HepG2 (cell line): ENCODE measurements around the gene ELAVL3. TPM values are rescaled to one million over a fixed set of nuclear protein-coding genes. Genes with fewer than 3 reads are reported as not detected.

Experiments used
- NFIC ChIP-seq: IDR thresholded peaks from 2 replicates; pipeline ENCODE4 v1.6.1; 2012; ENCODE audit warnings: mild to moderate bottlenecking, low read length, inconsistent platforms
- SP2 ChIP-seq: sonication (generic); formaldehyde crosslinking; IDR thresholded peaks from 2 replicates; pipeline ENCODE4 v1.5.1; 2020; ENCODE audit warnings: mild to moderate bottlenecking, missing genetic modification reagents
- ZFX ChIP-seq: sonication (generic); formaldehyde crosslinking; IDR thresholded peaks from 2 replicates; pipeline ENCODE4 v1.4.0; 2020; ENCODE audit warnings: mild to moderate bottlenecking, low read depth, missing genetic modification reagents, moderate library complexity
- ZNF225 ChIP-seq: sonication (generic); formaldehyde crosslinking; IDR thresholded peaks from 2 replicates; pipeline ENCODE4 v1.4.0; 2020; ENCODE audit warnings: mild to moderate bottlenecking, missing genetic modification reagents
- ZNF263 ChIP-seq: sonication (generic); formaldehyde crosslinking; IDR thresholded peaks from 2 replicates; pipeline ENCODE4 v1.4.0; 2020; ENCODE audit warnings: missing genetic modification reagents
- ZNF335 ChIP-seq: sonication (generic); formaldehyde crosslinking; IDR thresholded peaks from 2 replicates; pipeline ENCODE4 v1.4.0; 2020; ENCODE audit warnings: missing genetic modification reagents
- ZNF44 ChIP-seq: sonication (generic); formaldehyde crosslinking; IDR thresholded peaks from 2 replicates; pipeline ENCODE4 v1.5.1; 2020; ENCODE audit warnings: mild to moderate bottlenecking, missing genetic modification reagents
- ZNF598 ChIP-seq: sonication (generic); formaldehyde crosslinking; IDR thresholded peaks from 2 replicates; pipeline ENCODE4 v1.5.1; 2020; ENCODE audit warnings: mild to moderate bottlenecking, missing genetic modification reagents, borderline replicate concordance
- ZNF772 ChIP-seq: sonication (generic); formaldehyde crosslinking; IDR thresholded peaks from 2 replicates; pipeline ENCODE4 v1.5.0; 2020; ENCODE audit warnings: mild to moderate bottlenecking, missing genetic modification reagents
- ZSCAN31 ChIP-seq: sonication (generic); formaldehyde crosslinking; IDR thresholded peaks from 2 replicates; pipeline ENCODE4 v1.5.0; 2020; ENCODE audit warnings: low read depth, mild to moderate bottlenecking, missing genetic modification reagents
- polyA plus RNA-seq, 8 experiments: library from polyadenylated mRNA; depleted of rRNA in 3 of 8; stranded (reverse) in 7 of 8; unstranded in 1 of 8; fragments of >200 nt; fragmentation: Illumina TruSeq in 4 of 8; extraction: Trizol in 4 of 8; gene quantifications; 2 replicates each; pipeline versions ENCODE4 v1.2.1 to v1.2.3, GENCODE V29; 2011 to 2016; ENCODE audit warnings: low read depth in 4 of 8, missing spikeins in 1 of 8, mixed read lengths in 1 of 8; ENCODE audit not compliant: insufficient read depth in 1 of 8
- total RNA-seq, 5 experiments: library from RNA; depleted of rRNA; stranded (reverse); fragments of >200 nt; fragmentation: Illumina TruSeq; extraction: Trizol; gene quantifications; 2 replicates each; pipeline ENCODE4 v1.2.3, GENCODE V29; 2016; ENCODE audit warnings: low read depth in 1 of 5
- TF ChIP-seq, protein P1 (sequence below): sonication (generic); formaldehyde crosslinking; conservative IDR thresholded peaks from 2 replicates; pipeline ENCODE4 v1.8.0; 2022; ENCODE audit warnings: mild to moderate bottlenecking, moderate library complexity, missing genetic modification reagents
- TF ChIP-seq, protein P2 (sequence below): sonication (generic); formaldehyde crosslinking; IDR thresholded peaks from 2 replicates; pipeline ENCODE4 v1.4.0; 2020; ENCODE audit warnings: missing genetic modification reagents
- TF ChIP-seq, protein P3 (sequence below): sonication (generic); formaldehyde crosslinking; IDR thresholded peaks from 2 replicates; pipeline ENCODE4 v1.5.0; 2020; ENCODE audit warnings: mild to moderate bottlenecking, missing genetic modification reagents, moderate library complexity
- TF ChIP-seq, protein P4 (sequence below): IDR thresholded peaks from 2 replicates; pipeline ENCODE4 v1.6.1; 2016; ENCODE audit warnings: missing compliant biosample characterization, missing genetic modification reagents, borderline replicate concordance
- TF ChIP-seq, protein P5 (sequence below): sonication (generic); formaldehyde crosslinking; IDR thresholded peaks from 2 replicates; pipeline ENCODE4 v1.8.1; 2023; ENCODE audit warnings: mild to moderate bottlenecking, moderate library complexity, missing genetic modification reagents
- TF ChIP-seq, protein P6 (sequence below): sonication (generic); formaldehyde crosslinking; IDR thresholded peaks from 2 replicates; pipeline ENCODE4 v1.5.1; 2020; ENCODE audit warnings: mild to moderate bottlenecking, missing genetic modification reagents

Gene ELAVL3
- total and polyA plus RNA-seq, 2 of the 13 experiments (the other 11 are each of a cell fraction or from before 2014, with no cell fraction given), result 0.03 TPM; not detected in 1

DNA sequence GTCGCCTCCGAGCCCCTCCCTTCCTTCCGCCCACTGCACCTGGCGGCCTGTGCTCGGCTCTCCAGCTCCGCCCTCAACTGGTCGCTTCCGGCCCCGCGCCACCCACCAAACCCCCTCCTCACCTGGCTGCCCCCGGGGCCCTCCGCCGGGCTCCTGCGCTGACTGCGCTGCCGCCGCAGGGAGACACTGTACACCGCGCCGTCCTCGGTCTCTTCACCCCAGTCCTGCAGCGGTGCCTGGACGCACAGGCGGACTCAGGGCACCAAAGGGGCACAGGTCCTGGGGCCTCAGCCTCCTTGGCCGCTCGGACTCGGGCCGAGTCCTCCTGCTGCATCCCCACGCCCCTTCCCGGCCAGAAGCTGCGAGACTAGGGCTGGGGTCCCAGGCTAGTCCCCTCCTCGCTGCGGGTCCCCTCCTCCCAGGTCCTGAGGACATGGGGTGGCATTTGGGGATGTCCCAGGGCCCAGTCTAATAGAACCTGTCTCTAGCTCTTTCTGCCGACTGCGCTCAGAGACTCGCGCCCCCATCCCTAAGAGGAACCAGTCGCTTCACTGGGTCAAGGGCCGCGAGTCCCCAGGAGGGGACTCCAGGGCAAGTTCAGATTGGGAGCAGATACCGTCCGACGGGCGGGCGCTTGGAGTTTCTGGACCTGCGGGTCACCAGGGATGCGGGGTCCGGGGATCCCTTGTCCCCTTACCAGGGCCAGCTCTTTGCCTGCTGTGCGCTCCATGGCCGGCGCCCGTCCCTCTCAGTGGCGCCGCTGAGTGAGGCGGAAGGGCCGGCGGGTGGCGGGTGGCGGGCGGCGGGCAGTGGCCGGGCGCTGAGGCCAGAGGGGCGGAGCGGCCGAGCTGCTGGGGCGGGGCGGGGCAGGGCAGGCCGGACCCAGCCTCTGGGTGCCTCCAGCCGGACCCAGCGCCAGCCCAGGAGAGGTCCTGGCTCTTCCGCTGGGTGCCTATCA, 62.0 kb downstream of the ELAVL3 start, which contains the start of gene RGL3 (continued):
- TF ChIP-seq, protein P1, sequence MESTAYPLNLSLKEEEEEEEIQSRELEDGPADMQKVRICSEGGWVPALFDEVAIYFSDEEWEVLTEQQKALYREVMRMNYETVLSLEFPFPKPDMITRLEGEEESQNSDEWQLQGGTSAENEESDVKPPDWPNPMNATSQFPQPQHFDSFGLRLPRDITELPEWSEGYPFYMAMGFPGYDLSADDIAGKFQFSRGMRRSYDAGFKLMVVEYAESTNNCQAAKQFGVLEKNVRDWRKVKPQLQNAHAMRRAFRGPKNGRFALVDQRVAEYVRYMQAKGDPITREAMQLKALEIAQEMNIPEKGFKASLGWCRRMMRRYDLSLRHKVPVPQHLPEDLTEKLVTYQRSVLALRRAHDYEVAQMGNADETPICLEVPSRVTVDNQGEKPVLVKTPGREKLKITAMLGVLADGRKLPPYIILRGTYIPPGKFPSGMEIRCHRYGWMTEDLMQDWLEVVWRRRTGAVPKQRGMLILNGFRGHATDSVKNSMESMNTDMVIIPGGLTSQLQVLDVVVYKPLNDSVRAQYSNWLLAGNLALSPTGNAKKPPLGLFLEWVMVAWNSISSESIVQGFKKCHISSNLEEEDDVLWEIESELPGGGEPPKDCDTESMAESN (CRISPR knock-in tag), result no peak
- TF ChIP-seq ZFX (CRISPR knock-in tag), result peak; percentile 55
- 0 out of 2 replicates have a peak, but pooled peaks have one; percentile 59 for TF ChIP-seq ZNF598 (CRISPR knock-in tag)
- peak; percentile 88; the same call in 1 of the 2 replicates for TF ChIP-seq ZNF225 (CRISPR knock-in tag)
- TF ChIP-seq, protein P2, sequence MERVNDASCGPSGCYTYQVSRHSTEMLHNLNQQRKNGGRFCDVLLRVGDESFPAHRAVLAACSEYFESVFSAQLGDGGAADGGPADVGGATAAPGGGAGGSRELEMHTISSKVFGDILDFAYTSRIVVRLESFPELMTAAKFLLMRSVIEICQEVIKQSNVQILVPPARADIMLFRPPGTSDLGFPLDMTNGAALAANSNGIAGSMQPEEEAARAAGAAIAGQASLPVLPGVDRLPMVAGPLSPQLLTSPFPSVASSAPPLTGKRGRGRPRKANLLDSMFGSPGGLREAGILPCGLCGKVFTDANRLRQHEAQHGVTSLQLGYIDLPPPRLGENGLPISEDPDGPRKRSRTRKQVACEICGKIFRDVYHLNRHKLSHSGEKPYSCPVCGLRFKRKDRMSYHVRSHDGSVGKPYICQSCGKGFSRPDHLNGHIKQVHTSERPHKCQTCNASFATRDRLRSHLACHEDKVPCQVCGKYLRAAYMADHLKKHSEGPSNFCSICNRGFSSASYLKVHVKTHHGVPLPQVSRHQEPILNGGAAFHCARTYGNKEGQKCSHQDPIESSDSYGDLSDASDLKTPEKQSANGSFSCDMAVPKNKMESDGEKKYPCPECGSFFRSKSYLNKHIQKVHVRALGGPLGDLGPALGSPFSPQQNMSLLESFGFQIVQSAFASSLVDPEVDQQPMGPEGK (CRISPR knock-in tag), result peak; percentile 59; the same call in 1 of the 2 replicates
- no peak for TF ChIP-seq ZSCAN31 (CRISPR knock-in tag)
- peak; percentile 11; the same call in 1 of the 2 replicates for TF ChIP-seq ZNF44
- TF ChIP-seq, protein P3, sequence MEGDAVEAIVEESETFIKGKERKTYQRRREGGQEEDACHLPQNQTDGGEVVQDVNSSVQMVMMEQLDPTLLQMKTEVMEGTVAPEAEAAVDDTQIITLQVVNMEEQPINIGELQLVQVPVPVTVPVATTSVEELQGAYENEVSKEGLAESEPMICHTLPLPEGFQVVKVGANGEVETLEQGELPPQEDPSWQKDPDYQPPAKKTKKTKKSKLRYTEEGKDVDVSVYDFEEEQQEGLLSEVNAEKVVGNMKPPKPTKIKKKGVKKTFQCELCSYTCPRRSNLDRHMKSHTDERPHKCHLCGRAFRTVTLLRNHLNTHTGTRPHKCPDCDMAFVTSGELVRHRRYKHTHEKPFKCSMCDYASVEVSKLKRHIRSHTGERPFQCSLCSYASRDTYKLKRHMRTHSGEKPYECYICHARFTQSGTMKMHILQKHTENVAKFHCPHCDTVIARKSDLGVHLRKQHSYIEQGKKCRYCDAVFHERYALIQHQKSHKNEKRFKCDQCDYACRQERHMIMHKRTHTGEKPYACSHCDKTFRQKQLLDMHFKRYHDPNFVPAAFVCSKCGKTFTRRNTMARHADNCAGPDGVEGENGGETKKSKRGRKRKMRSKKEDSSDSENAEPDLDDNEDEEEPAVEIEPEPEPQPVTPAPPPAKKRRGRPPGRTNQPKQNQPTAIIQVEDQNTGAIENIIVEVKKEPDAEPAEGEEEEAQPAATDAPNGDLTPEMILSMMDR (CRISPR knock-in tag), result peak; percentile 35
- TF ChIP-seq, protein P4, sequence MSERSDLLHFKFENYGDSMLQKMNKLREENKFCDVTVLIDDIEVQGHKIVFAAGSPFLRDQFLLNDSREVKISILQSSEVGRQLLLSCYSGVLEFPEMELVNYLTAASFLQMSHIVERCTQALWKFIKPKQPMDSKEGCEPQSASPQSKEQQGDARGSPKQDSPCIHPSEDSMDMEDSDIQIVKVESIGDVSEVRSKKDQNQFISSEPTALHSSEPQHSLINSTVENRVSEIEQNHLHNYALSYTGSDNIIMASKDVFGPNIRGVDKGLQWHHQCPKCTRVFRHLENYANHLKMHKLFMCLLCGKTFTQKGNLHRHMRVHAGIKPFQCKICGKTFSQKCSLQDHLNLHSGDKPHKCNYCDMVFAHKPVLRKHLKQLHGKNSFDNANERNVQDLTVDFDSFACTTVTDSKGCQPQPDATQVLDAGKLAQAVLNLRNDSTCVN (CRISPR knock-in tag), result no peak
- no peak for TF ChIP-seq ZNF772
- TF ChIP-seq SP2 (CRISPR knock-in tag), result no peak
- no peak for TF ChIP-seq NFIC
- TF ChIP-seq, protein P5, sequence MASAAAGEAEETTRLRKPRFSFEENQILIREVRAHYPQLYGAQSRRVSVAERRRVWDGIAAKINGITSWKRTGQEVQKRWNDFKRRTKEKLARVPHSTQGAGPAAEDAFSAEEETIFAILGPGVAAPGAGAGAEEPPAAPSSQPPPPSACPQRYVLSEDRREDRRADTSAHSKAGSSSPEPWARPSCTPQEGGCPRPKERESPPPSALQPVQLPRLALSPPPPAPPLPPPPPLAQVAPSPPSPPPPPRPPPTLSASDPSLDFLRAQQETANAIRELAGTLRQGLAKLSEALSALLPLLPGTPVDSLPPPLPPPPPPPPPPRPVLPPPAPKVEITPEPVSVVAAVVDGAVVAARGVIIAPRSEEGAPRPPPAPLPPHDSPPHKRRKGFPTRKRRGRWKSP, result peak; percentile 50; the same call in 1 of the 2 replicates
- TF ChIP-seq ZNF263 (CRISPR knock-in tag), result peak; percentile 53; the same call in 1 of the 2 replicates
- TF ChIP-seq, protein P6, sequence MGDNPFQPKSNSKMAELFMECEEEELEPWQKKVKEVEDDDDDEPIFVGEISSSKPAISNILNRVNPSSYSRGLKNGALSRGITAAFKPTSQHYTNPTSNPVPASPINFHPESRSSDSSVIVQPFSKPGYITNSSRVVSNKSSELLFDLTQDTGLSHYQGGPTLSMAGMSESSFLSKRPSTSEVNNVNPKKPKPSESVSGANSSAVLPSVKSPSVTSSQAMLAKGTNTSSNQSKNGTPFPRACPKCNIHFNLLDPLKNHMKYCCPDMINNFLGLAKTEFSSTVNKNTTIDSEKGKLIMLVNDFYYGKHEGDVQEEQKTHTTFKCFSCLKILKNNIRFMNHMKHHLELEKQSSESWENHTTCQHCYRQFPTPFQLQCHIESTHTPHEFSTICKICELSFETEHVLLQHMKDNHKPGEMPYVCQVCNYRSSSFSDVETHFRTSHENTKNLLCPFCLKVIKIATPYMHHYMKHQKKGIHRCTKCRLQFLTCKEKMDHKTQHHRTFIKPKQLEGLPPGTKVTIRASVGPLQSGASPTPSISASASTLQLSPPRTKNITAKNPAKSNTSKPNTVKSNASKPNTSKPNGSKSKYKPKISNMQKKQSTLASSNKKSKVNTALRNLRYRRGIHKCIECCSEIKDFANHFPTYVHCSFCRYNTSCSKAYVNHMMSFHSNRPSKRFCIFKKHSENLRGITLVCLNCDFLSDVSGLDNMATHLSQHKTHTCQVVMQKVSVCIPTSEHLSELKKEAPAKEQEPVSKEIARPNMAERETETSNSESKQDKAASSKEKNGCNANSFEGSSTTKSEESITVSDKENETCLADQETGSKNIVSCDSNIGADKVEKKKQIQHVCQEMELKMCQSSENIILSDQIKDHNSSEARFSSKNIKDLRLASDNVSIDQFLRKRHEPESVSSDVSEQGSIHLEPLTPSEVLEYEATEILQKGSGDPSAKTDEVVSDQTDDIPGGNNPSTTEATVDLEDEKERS (CRISPR knock-in tag), result 0 out of 2 replicates have a peak, but pooled peaks have one; percentile 55
- TF ChIP-seq ZNF335 (CRISPR knock-in tag), result peak; percentile 82; the same call in 1 of the 2 replicates
